Osteoblast (primary cell): Measurements from ENCODE around the gene TPGS2. TPM values are rescaled to one million over a fixed set of nuclear protein-coding genes. Genes with fewer than 3 reads are reported as not detected.
"Not testable (repeated sequence)": the region's sequence is repeated elsewhere in the genome, so short reads cannot be mapped to it uniquely, and the experiment has no call there.

ENCODE experiments used
- DNase-seq: peaks from one replicate; pipeline ENCODE4 v3.0.0; 2011; ENCODE audit warnings: low spot score, mixed read lengths; ENCODE audit not compliant: insufficient read length; ENCODE audit errors: missing footprints
- H2AFZ ChIP-seq: 2 replicates; pipeline ENCODE4 v1.6.0; 2011; ENCODE audit warnings: mild to moderate bottlenecking, low read length
- H3K27ac ChIP-seq: 2 replicates; pipeline ENCODE4 v1.5.1; 2011; ENCODE audit warnings: mild to moderate bottlenecking, low read depth, low read length, moderate library complexity
- H3K27me3 ChIP-seq: 2 replicates; pipeline ENCODE4 v1.6.0; 2012; ENCODE audit warnings: mild to moderate bottlenecking, control low read depth, inconsistent platforms, low read length, moderate library complexity; ENCODE audit not compliant: insufficient read depth
- H3K36me3 ChIP-seq: 2 replicates; pipeline ENCODE4 v1.5.1; 2011; ENCODE audit warnings: mild to moderate bottlenecking, low read length, control low read depth, moderate library complexity; ENCODE audit not compliant: insufficient read depth
- H3K4me1 ChIP-seq: 2 replicates; pipeline ENCODE4 v1.5.1; 2011; ENCODE audit warnings: mild to moderate bottlenecking, low read length, control low read depth, moderate library complexity; ENCODE audit not compliant: insufficient read depth
- H3K4me2 ChIP-seq: 2 replicates; pipeline ENCODE4 v1.6.0; 2011; ENCODE audit warnings: mild to moderate bottlenecking, low read length; ENCODE audit not compliant: insufficient read depth
- H3K4me3 ChIP-seq: fragments of 200-600 bp; sonication (generic); 3 replicates; pipeline ENCODE4 v1.5.1; 2012; ENCODE audit warnings: mild to moderate bottlenecking, low read length, inconsistent platforms; ENCODE audit not compliant: insufficient read depth
- H3K79me2 ChIP-seq: 2 replicates; pipeline ENCODE4 v1.6.0; 2012; ENCODE audit warnings: mild to moderate bottlenecking, low read length, control low read depth, inconsistent platforms; ENCODE audit not compliant: insufficient read depth
- H3K9me3 ChIP-seq: 2 replicates; pipeline ENCODE4 v1.5.1; 2011; ENCODE audit warnings: low read depth, low read length, control low read depth
- H4K20me1 ChIP-seq: 2 replicates; pipeline ENCODE4 v1.6.0; 2012; ENCODE audit warnings: mild to moderate bottlenecking, low read length, control low read depth; ENCODE audit not compliant: insufficient read depth
- total RNA-seq: library from RNA; depleted of rRNA; stranded (reverse); fragments of >200 nt; gene quantifications from 2 replicates; pipeline ENCODE4 v1.2.3, GENCODE V29; 2012
- TF ChIP-seq, protein P1 (sequence below): IDR thresholded peaks from 2 replicates; pipeline ENCODE4 v1.5.1; 2011; ENCODE audit warnings: mild to moderate bottlenecking, low read depth, low read length, moderate library complexity; ENCODE audit errors: extremely low read depth

TPGS2 gene
- total RNA-seq, 1 donor = 98.8 TPM

DNA sequence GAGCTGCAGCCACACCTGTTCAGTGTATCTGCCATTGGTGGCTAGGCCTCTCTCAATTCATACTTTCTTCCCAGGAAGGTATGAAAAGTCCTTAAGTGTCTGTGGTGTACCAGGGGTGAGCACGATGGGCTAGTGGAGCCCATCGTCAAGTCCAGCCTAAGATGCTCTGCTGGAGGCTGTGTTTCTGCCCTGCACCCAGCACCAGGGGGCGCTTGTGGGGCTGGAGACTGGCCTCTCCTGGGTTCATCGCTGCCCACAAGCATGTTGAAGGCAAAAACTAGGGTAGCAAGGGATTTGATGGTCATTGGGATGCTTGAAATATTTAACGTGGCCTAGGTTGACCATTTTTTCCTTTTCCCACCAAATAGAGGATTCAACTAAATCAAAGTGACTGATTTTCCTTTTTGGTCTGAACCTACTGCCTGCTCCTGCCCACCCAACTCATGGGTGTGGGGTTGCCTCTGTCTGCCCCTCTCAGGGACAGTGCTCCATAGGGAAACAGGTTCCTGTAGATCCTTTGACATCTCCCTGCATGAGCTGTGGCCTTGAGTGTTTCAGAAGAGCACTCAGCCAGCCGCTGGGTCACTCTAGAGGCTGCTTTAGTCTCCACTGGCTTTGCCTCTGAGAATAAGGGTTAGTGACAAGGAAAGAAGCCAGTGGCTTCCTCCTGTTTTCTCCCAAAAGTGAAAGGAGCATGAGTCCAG is 59.0 kb downstream of the TPGS2 start:
- no peak overlapping the region for H3K4me3 ChIP-seq
- no peaks in the 10 kb centered on the region for H3K36me3 ChIP-seq

DNA sequence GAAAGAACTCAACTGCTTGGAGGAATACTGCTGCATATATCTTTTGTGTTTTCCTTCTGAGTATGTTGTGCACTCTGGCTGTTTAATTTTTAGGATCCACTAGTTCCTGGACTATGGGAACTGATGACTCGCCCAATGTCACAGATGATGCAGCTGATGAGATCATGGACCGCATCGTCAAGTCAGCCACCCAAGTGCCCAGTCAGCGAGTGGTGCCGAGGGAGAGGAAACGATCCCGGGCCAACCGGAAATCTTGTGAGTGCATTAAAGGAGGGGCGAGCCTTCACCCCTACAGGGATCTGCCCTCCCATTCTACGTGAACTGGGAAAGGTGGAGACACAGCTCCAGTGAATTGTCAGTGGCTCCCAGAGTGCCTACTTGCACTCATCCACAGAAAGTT is 59.6 kb downstream of the TPGS2 start:
- H3K36me3 ChIP-seq = no peaks in the 10 kb centered on the region
- H3K4me3 ChIP-seq = no peak overlapping the region
- H3K79me2 ChIP-seq = no peaks in the 10 kb centered on the region
- no peak overlapping the region for H3K27ac ChIP-seq
- TF ChIP-seq, protein P1, sequence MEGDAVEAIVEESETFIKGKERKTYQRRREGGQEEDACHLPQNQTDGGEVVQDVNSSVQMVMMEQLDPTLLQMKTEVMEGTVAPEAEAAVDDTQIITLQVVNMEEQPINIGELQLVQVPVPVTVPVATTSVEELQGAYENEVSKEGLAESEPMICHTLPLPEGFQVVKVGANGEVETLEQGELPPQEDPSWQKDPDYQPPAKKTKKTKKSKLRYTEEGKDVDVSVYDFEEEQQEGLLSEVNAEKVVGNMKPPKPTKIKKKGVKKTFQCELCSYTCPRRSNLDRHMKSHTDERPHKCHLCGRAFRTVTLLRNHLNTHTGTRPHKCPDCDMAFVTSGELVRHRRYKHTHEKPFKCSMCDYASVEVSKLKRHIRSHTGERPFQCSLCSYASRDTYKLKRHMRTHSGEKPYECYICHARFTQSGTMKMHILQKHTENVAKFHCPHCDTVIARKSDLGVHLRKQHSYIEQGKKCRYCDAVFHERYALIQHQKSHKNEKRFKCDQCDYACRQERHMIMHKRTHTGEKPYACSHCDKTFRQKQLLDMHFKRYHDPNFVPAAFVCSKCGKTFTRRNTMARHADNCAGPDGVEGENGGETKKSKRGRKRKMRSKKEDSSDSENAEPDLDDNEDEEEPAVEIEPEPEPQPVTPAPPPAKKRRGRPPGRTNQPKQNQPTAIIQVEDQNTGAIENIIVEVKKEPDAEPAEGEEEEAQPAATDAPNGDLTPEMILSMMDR = no peak
- peak; percentile 72 for DNase-seq
- H3K4me1 ChIP-seq = peaks cover 12% of the 10 kb centered on the region
- H3K27me3 ChIP-seq = no peaks in the 10 kb centered on the region
- H4K20me1 ChIP-seq = no peaks in the 10 kb centered on the region
- no peak overlapping the region for H2AFZ ChIP-seq
- no peak overlapping the region for H3K4me2 ChIP-seq
- peaks cover 4% of the 10 kb centered on the region for H3K9me3 ChIP-seq

More for the DNA sequence above, 59.0 kb downstream of the TPGS2 start:
- no peaks in the 10 kb centered on the region for H3K27me3 ChIP-seq
- no peaks in the 10 kb centered on the region for H3K79me2 ChIP-seq
- no peak overlapping the region for H2AFZ ChIP-seq
- no peak overlapping the region for H3K27ac ChIP-seq
- no peaks in the 10 kb centered on the region for H4K20me1 ChIP-seq
- H3K9me3 ChIP-seq = peaks cover 4% of the 10 kb centered on the region
- H3K4me1 ChIP-seq = peaks cover 12% of the 10 kb centered on the region
- TF ChIP-seq, protein P1 = peak; percentile 21
- DNase-seq = no peak
- H3K4me2 ChIP-seq = no peak overlapping the region

DNA sequence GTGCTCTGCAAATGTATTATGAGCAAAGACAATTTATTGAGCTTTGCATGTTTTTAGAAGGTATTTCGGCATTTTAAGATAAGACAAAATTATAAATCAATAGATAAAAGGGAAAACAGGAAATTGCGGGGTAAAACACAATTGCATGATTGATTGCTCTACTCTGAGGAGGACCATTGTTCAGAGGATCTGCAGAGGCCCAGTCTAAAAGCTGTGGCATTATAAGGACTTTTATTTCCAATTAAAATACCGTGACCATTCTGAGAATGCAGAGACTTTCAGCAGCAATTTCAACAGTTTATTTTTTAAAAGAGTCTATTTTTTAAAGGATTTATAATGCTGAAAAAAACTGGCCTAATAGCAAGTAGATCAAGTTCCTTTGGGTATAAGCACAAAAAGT is 62.0 kb downstream of the TPGS2 start:
- Histone ChIP-seq H3K4me1 (peaks cover 3% of the 10 kb centered on the region), H3K4me3 (no peak overlapping the region), H3K4me2 (no peak overlapping the region), H3K27me3 (no peaks in the 10 kb centered on the region), H3K79me2 (no peaks in the 10 kb centered on the region), H3K36me3 (no peaks in the 10 kb centered on the region), H2AFZ (no peak overlapping the region), H4K20me1 (no peaks in the 10 kb centered on the region), H3K27ac (no peak overlapping the region), H3K9me3 (peaks cover 4% of the 10 kb centered on the region)
- TF ChIP-seq, protein P1 = no peak
- DNase-seq = no peak

DNA sequence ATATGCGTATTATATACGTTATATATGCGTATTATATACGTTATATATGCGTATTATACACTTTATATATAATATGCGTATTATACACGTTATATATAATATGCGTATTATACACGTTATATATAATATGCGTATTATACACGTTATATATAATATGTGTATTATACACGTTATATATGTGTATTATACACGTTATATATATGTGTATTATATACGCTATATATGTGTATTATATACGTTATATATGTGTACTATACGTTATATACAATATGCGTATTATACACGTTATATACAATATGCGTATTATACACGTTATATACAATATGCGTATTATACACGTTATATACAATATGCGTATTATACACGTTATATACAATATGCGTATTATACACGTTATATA is 65.8 kb downstream of the TPGS2 start:
- H3K79me2 ChIP-seq, H3K4me3 ChIP-seq, H3K27me3 ChIP-seq, H3K4me1 ChIP-seq, H3K36me3 ChIP-seq, H2AFZ ChIP-seq, DNase-seq, H4K20me1 ChIP-seq, H3K9me3 ChIP-seq, H3K27ac ChIP-seq, H3K4me2 ChIP-seq: not testable (repeated sequence)
